ENCODE measurements around the gene XIRP2.
A peak's percentile ranks its signal among the peaks of the same experiment; 100 is the strongest.
"Not testable (repeated sequence)": the region's sequence is repeated elsewhere in the genome, so short reads cannot be mapped to it uniquely, and the experiment has no call there.

Gene XIRP2

GRCh38 chr2:166942377-166942776 lies 54.1 kb downstream of the XIRP2 start:
- DNase-seq (ENCODE audit: low read depth) = no peak

- no peak for DNase-seq (ENCODE audit: low read depth)
These were observed 56.6 kb downstream of the XIRP2 start for GRCh38 chr2:166944909-166945308.

- no peak for DNase-seq (ENCODE audit: low read depth)
These were observed 69.4 kb downstream of the XIRP2 start for GRCh38 chr2:166957686-166958085.

- DNase-seq (ENCODE audit: low read depth) = no peak
These were observed 70.8 kb downstream of the XIRP2 start for GRCh38 chr2:166958986-166959481.

- DNase-seq (ENCODE audit: low read depth) = no peak
These were observed 71.3 kb downstream of the XIRP2 start for GRCh38 chr2:166959556-166959955.

GRCh38 chr2:166960702-166961270 lies 72.5 kb downstream of the XIRP2 start:
- DNase-seq (ENCODE audit: low read depth) = no peak

- no peak for DNase-seq (ENCODE audit: low read depth)
These were observed 73.7 kb downstream of the XIRP2 start for GRCh38 chr2:166961933-166962332.

GRCh38 chr2:166969486-166969885 lies 81.2 kb downstream of the XIRP2 start:
- DNase-seq (ENCODE audit: low read depth) = no peak

GRCh38 chr2:166972002-166972401 lies 83.7 kb downstream of the XIRP2 start:
- DNase-seq (ENCODE audit: low read depth) = no peak

- DNase-seq (ENCODE audit: low read depth) = no peak
These were observed 84.1 kb downstream of the XIRP2 start for GRCh38 chr2:166972418-166972817.

- no peak for DNase-seq (ENCODE audit: low read depth)
These were observed 95.9 kb downstream of the XIRP2 start for GRCh38 chr2:166984188-166984587.

- DNase-seq (ENCODE audit: low read depth) = no peak
These were observed 96.5 kb downstream of the XIRP2 start for GRCh38 chr2:166984797-166985196.

- DNase-seq (ENCODE audit: low read depth) = no peak
These were observed 106.5 kb downstream of the XIRP2 start for GRCh38 chr2:166994588-166995336.

- no peak for DNase-seq (ENCODE audit: low read depth)
These were observed 108.2 kb downstream of the XIRP2 start for GRCh38 chr2:166996465-166996864.

- no peak for DNase-seq (ENCODE audit: low read depth)
These were observed 112.9 kb downstream of the XIRP2 start for GRCh38 chr2:167001165-167001564.

GRCh38 chr2:167005096-167005495 lies 116.8 kb downstream of the XIRP2 start:
- no peak for DNase-seq (ENCODE audit: low read depth)

GRCh38 chr2:167013227-167013626 lies 124.9 kb downstream of the XIRP2 start:
- DNase-seq (ENCODE audit: low read depth) = no peak

GRCh38 chr2:167015806-167016205 lies 127.5 kb downstream of the XIRP2 start:
- DNase-seq (ENCODE audit: low read depth) = no peak

- peak; percentile 3 for DNase-seq (ENCODE audit: low read depth)
These were observed 128.7 kb downstream of the XIRP2 start for GRCh38 chr2:167017021-167017420.

GRCh38 chr2:167018590-167018989 lies 130.3 kb downstream of the XIRP2 start:
- no peak for DNase-seq (ENCODE audit: low read depth)

GRCh38 chr2:167028503-167028902 lies 140.2 kb downstream of the XIRP2 start:
- DNase-seq (ENCODE audit: low read depth) = no peak

- DNase-seq (ENCODE audit: low read depth) = not testable (repeated sequence)
These were observed 146.7 kb downstream of the XIRP2 start for GRCh38 chr2:167034976-167035375.

GRCh38 chr2:167048829-167049228 lies 160.5 kb downstream of the XIRP2 start:
- DNase-seq (ENCODE audit: low read depth) = no peak

GRCh38 chr2:167049659-167050058 lies 161.4 kb downstream of the XIRP2 start:
- DNase-seq (ENCODE audit: low read depth) = no peak
